CD14-positive monocyte (primary cell): ENCODE results near the gene PDE4D. TPM values are rescaled to one million over a fixed set of nuclear protein-coding genes. Genes with fewer than 3 reads are reported as not detected.

Experiments
- DNase-seq, 3 donors: peaks; one replicate each; pipeline ENCODE4 v3.0.0-alpha.2; 2011 to 2022
- H2AFZ ChIP-seq: 2 replicates; pipeline ENCODE4 v1.6.0; 2012; ENCODE audit warnings: mild to moderate bottlenecking, low read depth, low read length, inconsistent platforms; ENCODE audit not compliant: insufficient read depth, poor library complexity, severe bottlenecking
- H3K27ac ChIP-seq, 2 donors: 1 replicate in 1 of 2; 2 replicates in 1 of 2; pipeline ENCODE4 v1.5.1; 2012 to 2013; ENCODE audit warnings: low read length in 2 of 2, control low read depth in 1 of 2, inconsistent platforms in 1 of 2, low read depth in 1 of 2, mild to moderate bottlenecking in 1 of 2
- H3K27me3 ChIP-seq, 2 donors: one replicate each; pipeline versions ENCODE4 v1.6.0 to v1.6.1; 2011 to 2013; ENCODE audit warnings: low read length in 2 of 2; ENCODE audit not compliant: control insufficient read depth in 2 of 2, insufficient read depth in 2 of 2
- H3K36me3 ChIP-seq, 2 donors: replicated peaks in 1 of 2; 1 replicate in 1 of 2; 2 replicates in 1 of 2; pipeline versions ENCODE4 v1.5.1 to v1.6.1; 2012 to 2013; ENCODE audit warnings: low read length in 2 of 2, control low read depth in 1 of 2, inconsistent platforms in 1 of 2, mild to moderate bottlenecking in 1 of 2; ENCODE audit not compliant: insufficient read depth in 2 of 2, control insufficient read depth in 1 of 2
- H3K4me1 ChIP-seq, 2 donors: 1 replicate in 1 of 2; 2 replicates in 1 of 2; pipeline versions ENCODE4 v1.5.1 to v1.6.1; 2012 to 2013; ENCODE audit warnings: low read length in 2 of 2, control low read depth in 1 of 2, inconsistent platforms in 1 of 2, mild to moderate bottlenecking in 1 of 2, moderate library complexity in 1 of 2; ENCODE audit not compliant: insufficient read depth in 2 of 2, control insufficient read depth in 1 of 2
- H3K4me2 ChIP-seq: replicated peaks from 2 replicates; pipeline ENCODE3; 2012; ENCODE audit warnings: low read length, moderate library complexity, mild to moderate bottlenecking; ENCODE audit not compliant: poor library complexity, severe bottlenecking; ENCODE audit errors: extremely low read depth
- H3K4me3 ChIP-seq, 3 experiments: fragments of 200-600 bp in 1 of 3; sonication (generic) in 1 of 3; replicated peaks in 1 of 3; 1 replicate in 2 of 3; 2 replicates in 1 of 3; pipeline ENCODE4 v1.5.1; 2011 to 2013; ENCODE audit warnings: low read length in 3 of 3, mild to moderate bottlenecking in 3 of 3, control low read depth in 2 of 3, low read depth in 2 of 3, inconsistent platforms in 1 of 3, moderate library complexity in 1 of 3
- H3K79me2 ChIP-seq: 2 replicates; pipeline ENCODE4 v1.6.0; 2012; ENCODE audit warnings: mild to moderate bottlenecking, control low read depth, inconsistent platforms, low read length, moderate library complexity; ENCODE audit not compliant: insufficient read depth
- H3K9ac ChIP-seq: 2 replicates; pipeline ENCODE4 v1.6.0; 2017; ENCODE audit warnings: low read length, mild to moderate bottlenecking; ENCODE audit not compliant: insufficient read depth, poor library complexity, severe bottlenecking
- H3K9me3 ChIP-seq, 2 donors: replicated peaks in 1 of 2; 1 replicate in 1 of 2; 2 replicates in 1 of 2; pipeline versions ENCODE4 v1.5.1 to v1.6.1; 2012 to 2013; ENCODE audit warnings: low read length in 2 of 2, control low read depth in 1 of 2; ENCODE audit not compliant: control insufficient read depth in 1 of 2, insufficient read depth in 1 of 2
- H4K20me1 ChIP-seq: 2 replicates; pipeline ENCODE4 v1.6.0; 2012; ENCODE audit warnings: mild to moderate bottlenecking, low read length, control low read depth, moderate library complexity; ENCODE audit not compliant: insufficient read depth
- H3K27ac Mint-ChIP-seq, 7 donors: one replicate each; pipeline ENCODE4 v1.8.0; 2020; ENCODE audit warnings: mild to moderate bottlenecking in 7 of 7, mixed read lengths in 7 of 7, moderate library complexity in 6 of 7, inconsistent platforms in 2 of 7
- H3K27me3 Mint-ChIP-seq, 3 donors: one replicate each; pipeline ENCODE4 v1.8.0; 2021 to 2022; ENCODE audit warnings: low read depth in 3 of 3, mild to moderate bottlenecking in 3 of 3, mixed read lengths in 3 of 3, moderate library complexity in 3 of 3, inconsistent platforms in 1 of 3
- H3K36me3 Mint-ChIP-seq, 2 donors: one replicate each; pipeline ENCODE4 v1.8.0; 2020; ENCODE audit warnings: mixed read lengths in 2 of 2, inconsistent platforms in 1 of 2, mild to moderate bottlenecking in 1 of 2
- H3K4me1 Mint-ChIP-seq: one replicate; pipeline ENCODE4 v1.8.0; 2020; ENCODE audit warnings: mild to moderate bottlenecking, mixed read lengths
- H3K4me3 Mint-ChIP-seq, 2 donors: one replicate each; pipeline ENCODE4 v1.8.0; 2020; ENCODE audit warnings: mild to moderate bottlenecking in 2 of 2, mixed read lengths in 2 of 2, moderate library complexity in 1 of 2
- H3K9me3 Mint-ChIP-seq, 7 donors: one replicate each; pipeline ENCODE4 v1.8.0; 2020 to 2022; ENCODE audit warnings: mixed read lengths in 7 of 7, mild to moderate bottlenecking in 6 of 7, moderate library complexity in 6 of 7, inconsistent platforms in 2 of 7
- CTCF ChIP-seq: fragments of 200-600 bp; IDR thresholded peaks from one replicate; pipeline ENCODE4 v1.8.0; 2022; ENCODE audit warnings: antibody characterized with exemption, mild to moderate bottlenecking
- WGBS: methylation state at CpG from one replicate; pipeline ENCODE4 v1.1.5; 2013; ENCODE audit warnings: missing lambda C conversion rate; ENCODE audit not compliant: insufficient coverage; 5-methylcytosine and 5-hydroxymethylcytosine counted together
- intact Hi-C, 2 donors: fragments of 100-400 bp; cut with micrococcal nuclease; formaldehyde crosslinking; loops; one replicate each; pipeline versions ENCODE4 v1.15.0 to v1.15.1; 2023
- polyA plus RNA-seq, 3 donors: library from polyadenylated mRNA; depleted of rRNA in 1 of 3; unstranded in 2 of 3; stranded (reverse) in 1 of 3; fragments of 300-500 nt in 2 of 3; fragments of >200 nt in 1 of 3; fragmentation: Illumina TruSeq in 2 of 3; gene quantifications; 1 replicate in 2 of 3; 2 replicates in 1 of 3; pipeline ENCODE4 v1.2.3, GENCODE V29; 2012 to 2021

Gene PDE4D
- polyA plus RNA-seq, 3 donors: 1.9 to 3.4 (median 2.8) TPM

GRCh38 chr5:59079622-59080620 is 813.6 kb downstream of the PDE4D start:
- no peak overlapping the region for H2AFZ ChIP-seq
- H3K27ac ChIP-seq: no peak overlapping the region
- no peaks in the 10 kb centered on the region for H3K27me3 ChIP-seq
- H3K36me3 Mint-ChIP-seq: no peaks in the 10 kb centered on the region
- 100% methylated on average over 2 of the region's 7 CpGs for WGBS
- peaks cover 4% of the 10 kb centered on the region for H3K4me1 Mint-ChIP-seq
- H3K9ac ChIP-seq: no peak overlapping the region
- no peaks in the 10 kb centered on the region for H3K36me3 ChIP-seq
- H3K4me3 Mint-ChIP-seq: no peak overlapping the region
- no peak overlapping the region for H3K27ac Mint-ChIP-seq
- intact Hi-C loops: no loop called here
- no peaks in the 10 kb centered on the region for H4K20me1 ChIP-seq
- no peaks in the 10 kb centered on the region for H3K79me2 ChIP-seq
- H3K27me3 Mint-ChIP-seq: peaks cover 0 to 2% (median 0%) of the 10 kb centered on the region in 3 donors
- no peak for TF ChIP-seq CTCF
- H3K9me3 ChIP-seq: no peaks in the 10 kb centered on the region
- no peaks in the 10 kb centered on the region for H3K4me1 ChIP-seq
- H3K4me2 ChIP-seq: no peak overlapping the region
- no peaks in the 10 kb centered on the region for H3K9me3 Mint-ChIP-seq
- DNase-seq: peak in 1 of 3 donors; percentile 29
- no peak overlapping the region for H3K4me3 ChIP-seq

GRCh38 chr5:59071755-59072549 is 821.6 kb downstream of the PDE4D start:
- Histone ChIP-seq H3K4me3 (no peak overlapping the region), H2AFZ (no peak overlapping the region), H3K9me3 (no peaks in the 10 kb centered on the region), H3K4me2 (no peak overlapping the region), H4K20me1 (no peaks in the 10 kb centered on the region), H3K9ac (no peak overlapping the region), H3K4me1 (no peaks in the 10 kb centered on the region), H3K79me2 (no peaks in the 10 kb centered on the region), H3K27ac (no peak overlapping the region), H3K27me3 (no peaks in the 10 kb centered on the region), H3K36me3 (no peaks in the 10 kb centered on the region)
- WGBS: no CpG with 5 or more reads among the region's 12 CpGs
- DNase-seq: no peak
- H3K27ac Mint-ChIP-seq: no peak overlapping the region
- H3K36me3 Mint-ChIP-seq: peaks cover 0 to 1% of the 10 kb centered on the region in 2 donors
- TF ChIP-seq CTCF: no peak
- H3K4me1 Mint-ChIP-seq: no peaks in the 10 kb centered on the region
- no peak overlapping the region for H3K4me3 Mint-ChIP-seq
- peaks cover 0 to 3% (median 0%) of the 10 kb centered on the region in 7 donors for H3K9me3 Mint-ChIP-seq
- intact Hi-C loops: no loop called here
- H3K27me3 Mint-ChIP-seq: peaks cover 0 to 2% (median 0%) of the 10 kb centered on the region in 3 donors
